ENCODE measurements around the gene CCNL2.
"Not testable (repeated sequence)": the region's sequence is repeated elsewhere in the genome, so short reads cannot be mapped to it uniquely, and the experiment has no call there.

Gene CCNL2

GRCh38 chr1:1406821-1407635 is 7.9 kb upstream of the CCNL2 start, which contains the start of gene MRPL20:
Gene MRPL20, minus strand, starts transcription at chr1:1407293. Its CDS starts 76 bp downstream, at chr1:1407217.
- TF ChIP-seq EZH2phosphoT487 (IDR thresholded peaks at IDR 0.05; ENCODE audit: low read depth) (no peak), CTCF (IDR thresholded peaks at IDR 0.05; ENCODE audit: low read depth, low read length) (no peak)
- H3K36me3 ChIP-seq (replicated peaks; ENCODE audit: low read depth, low read length): peaks cover 40% of the 10 kb centered on the region
- H3K79me2 ChIP-seq (ENCODE audit: low read length): peaks cover 65% of the 10 kb centered on the region
- no peak within 1 kb of the TSS for H2AFZ ChIP-seq (ENCODE audit: low read depth, low read length)
- H3K4me3 ChIP-seq (ENCODE audit: low read length): peak within 1 kb of the TSS; percentile 82
- H3K9ac ChIP-seq (ENCODE audit: low read length): peak within 1 kb of the TSS; percentile 85
- peak within 1 kb of the TSS; percentile 71 for H3K27ac ChIP-seq (ENCODE audit: low read length)
- H4K20me1 ChIP-seq (ENCODE audit: insufficient read depth, low read length): no peaks in the 10 kb centered on the region
- H3K4me2 ChIP-seq (ENCODE audit: low read length): peak within 1 kb of the TSS; percentile 90
- H3K4me1 ChIP-seq (ENCODE audit: low read length): peaks cover 16% of the 10 kb centered on the region
- H3K27me3 ChIP-seq (ENCODE audit: low read depth, low read length): no peaks in the 10 kb centered on the region
- no peaks in the 10 kb centered on the region for H3K9me3 ChIP-seq (ENCODE audit: insufficient read depth, low read length)

GRCh38 chr1:1406101-1406820 is 7.1 kb upstream of the CCNL2 start:
- H3K9ac ChIP-seq (ENCODE audit: low read length): peak overlapping the region; percentile 85
- no peaks in the 10 kb centered on the region for H4K20me1 ChIP-seq (ENCODE audit: insufficient read depth, low read length)
- H3K79me2 ChIP-seq (ENCODE audit: low read length): peaks cover 73% of the 10 kb centered on the region
- peak overlapping the region; percentile 82 for H3K4me3 ChIP-seq (ENCODE audit: low read length)
- H3K9me3 ChIP-seq (ENCODE audit: insufficient read depth, low read length): no peaks in the 10 kb centered on the region
- H3K27me3 ChIP-seq (ENCODE audit: low read depth, low read length): no peaks in the 10 kb centered on the region
- no peak for TF ChIP-seq EZH2phosphoT487 (IDR thresholded peaks at IDR 0.05; ENCODE audit: low read depth)
- TF ChIP-seq CTCF (IDR thresholded peaks at IDR 0.05; ENCODE audit: low read depth, low read length): no peak
- no peak overlapping the region for H2AFZ ChIP-seq (ENCODE audit: low read depth, low read length)
- peak overlapping the region; percentile 71 for H3K27ac ChIP-seq (ENCODE audit: low read length)
- H3K4me1 ChIP-seq (ENCODE audit: low read length): peaks cover 16% of the 10 kb centered on the region
- peak overlapping the region; percentile 90 for H3K4me2 ChIP-seq (ENCODE audit: low read length)
- H3K36me3 ChIP-seq (replicated peaks; ENCODE audit: low read depth, low read length): peaks cover 45% of the 10 kb centered on the region

- peaks cover 86% of the 10 kb centered on the region for H3K79me2 ChIP-seq (ENCODE audit: low read length)
- no peak overlapping the region for H3K4me3 ChIP-seq (ENCODE audit: low read length)
- H4K20me1 ChIP-seq (ENCODE audit: insufficient read depth, low read length): no peaks in the 10 kb centered on the region
- H3K9me3 ChIP-seq (ENCODE audit: insufficient read depth, low read length): no peaks in the 10 kb centered on the region
- no peaks in the 10 kb centered on the region for H3K27me3 ChIP-seq (ENCODE audit: low read depth, low read length)
- H2AFZ ChIP-seq (ENCODE audit: low read depth, low read length): no peak overlapping the region
- no peak overlapping the region for H3K9ac ChIP-seq (ENCODE audit: low read length)
- TF ChIP-seq CTCF (IDR thresholded peaks at IDR 0.05; ENCODE audit: low read depth, low read length) (no peak), EZH2phosphoT487 (IDR thresholded peaks at IDR 0.05; ENCODE audit: low read depth) (no peak)
- H3K4me1 ChIP-seq (ENCODE audit: low read length): peaks cover 26% of the 10 kb centered on the region
- peaks cover 47% of the 10 kb centered on the region for H3K36me3 ChIP-seq (replicated peaks; ENCODE audit: low read depth, low read length)
- H3K27ac ChIP-seq (ENCODE audit: low read length): no peak overlapping the region
- H3K4me2 ChIP-seq (ENCODE audit: low read length): no peak overlapping the region
Measured at GRCh38 chr1:1403653-1404052, 4.5 kb upstream of the CCNL2 start.

DNA sequence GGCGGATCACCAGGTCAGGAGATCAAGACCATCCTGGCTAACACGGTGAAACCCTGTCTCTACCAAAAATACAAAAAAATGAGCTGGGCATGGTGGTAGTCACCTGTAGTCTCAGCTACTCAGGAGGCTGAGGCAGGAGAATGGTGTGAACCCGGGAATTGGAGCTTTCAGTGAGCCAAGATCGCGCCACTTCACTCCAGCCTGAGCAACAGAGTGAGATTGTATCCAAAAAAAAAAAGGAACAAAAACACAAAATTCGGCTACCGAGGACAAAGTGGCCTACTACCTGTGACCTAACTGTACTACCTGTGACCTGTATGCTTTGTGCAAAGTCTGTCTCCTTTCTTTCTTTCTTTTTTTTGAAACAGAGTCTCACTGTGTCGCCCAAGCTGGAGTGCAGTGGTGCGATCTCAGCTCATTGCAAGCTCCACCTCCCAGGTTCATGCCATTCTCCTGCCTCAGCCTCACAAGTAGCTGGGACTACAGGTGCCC is 3.8 kb upstream of the CCNL2 start:
- not testable (repeated sequence) for H3K9ac ChIP-seq (ENCODE audit: low read length); H3K27ac ChIP-seq (ENCODE audit: low read length); H3K4me2 ChIP-seq (ENCODE audit: low read length); H3K27me3 ChIP-seq (ENCODE audit: low read depth, low read length); H3K9me3 ChIP-seq (ENCODE audit: insufficient read depth, low read length); H4K20me1 ChIP-seq (ENCODE audit: insufficient read depth, low read length); H3K4me3 ChIP-seq (ENCODE audit: low read length); H2AFZ ChIP-seq (ENCODE audit: low read depth, low read length)
- H3K36me3 ChIP-seq (replicated peaks; ENCODE audit: low read depth, low read length): peaks cover 46% of the 10 kb centered on the region
- peaks cover 25% of the 10 kb centered on the region for H3K4me1 ChIP-seq (ENCODE audit: low read length)
- H3K79me2 ChIP-seq (ENCODE audit: low read length): peaks cover 86% of the 10 kb centered on the region
